Fibroblast of the aortic adventitia (primary cell): ENCODE measurements around the gene AIF1. TPM values are rescaled to one million over a fixed set of nuclear protein-coding genes. Genes with fewer than 3 reads are reported as not detected.

ENCODE experiments used
- DNase-seq: peaks from one replicate; pipeline ENCODE4 v3.0.0-alpha.2; 2010; ENCODE audit warnings: low read depth
- H3K4me3 ChIP-seq: 2 replicates; pipeline ENCODE4 v1.5.1; 2011; ENCODE audit warnings: low read depth, mild to moderate bottlenecking, control low read depth, low read length, moderate library complexity
- CTCF ChIP-seq: IDR thresholded peaks from 2 replicates; pipeline ENCODE4 v1.5.1; 2011; ENCODE audit warnings: mild to moderate bottlenecking, low read length, control low read depth, inconsistent platforms; ENCODE audit not compliant: insufficient read depth
- total RNA-seq: library from RNA; depleted of rRNA; stranded (reverse); fragments of >200 nt; gene quantifications from 2 replicates; pipeline ENCODE4 v1.2.3, GENCODE V29; 2012; ENCODE audit warnings: low replicate concordance

AIF1 gene
- total RNA-seq, 1 donor: not detected

- no peak for DNase-seq
- TF ChIP-seq CTCF: no peak
- H3K4me3 ChIP-seq: no peak overlapping the region
Measured at GRCh38 chr6:31636698-31637596, 21.9 kb downstream of the AIF1 start.

- TF ChIP-seq CTCF: no peak
- H3K4me3 ChIP-seq: no peak overlapping the region
- DNase-seq: no peak
Measured at GRCh38 chr6:31639043-31639442, 24.0 kb downstream of the AIF1 start.

GRCh38 chr6:31639449-31639861 lies 24.4 kb downstream of the AIF1 start:
- H3K4me3 ChIP-seq: no peak overlapping the region
- DNase-seq: no peak
- TF ChIP-seq CTCF: no peak

GRCh38 chr6:31640612-31641011 lies 25.6 kb downstream of the AIF1 start:
- no peak for TF ChIP-seq CTCF
- no peak for DNase-seq

GRCh38 chr6:31641370-31641769 lies 26.3 kb downstream of the AIF1 start:
- H3K4me3 ChIP-seq: no peak overlapping the region
- TF ChIP-seq CTCF: no peak
- DNase-seq: no peak

More at GRCh38 chr6:31640612-31641011, 25.6 kb downstream of the AIF1 start:
- no peak overlapping the region for H3K4me3 ChIP-seq

GRCh38 chr6:31642798-31643570 lies 27.9 kb downstream of the AIF1 start:
- no peak for TF ChIP-seq CTCF
- DNase-seq: no peak

More at GRCh38 chr6:31642798-31643570, 27.9 kb downstream of the AIF1 start:
- no peak overlapping the region for H3K4me3 ChIP-seq
